Adrenal gland (tissue), 12 donors: ENCODE data around the gene TMPRSS4. TPM values are rescaled to one million over a fixed set of nuclear protein-coding genes. Genes with fewer than 3 reads are reported as not detected.

Experiments used
- DNase-seq, 7 donors: peaks; one replicate each; pipeline ENCODE4 v3.0.0-alpha.2; 2019 to 2020
- H3K27ac ChIP-seq, 5 donors: fragments of 200-600 bp; sonication (generic) in 4 of 5; 1 replicate in 3 of 5; 2 replicates in 2 of 5; pipeline versions ENCODE4 v1.5.1 to v1.8.0; 2016 to 2020; ENCODE audit warnings: mild to moderate bottlenecking in 1 of 5
- H3K27me3 ChIP-seq: fragments of 200-600 bp; 2 replicates; pipeline ENCODE4 v1.8.0; 2021
- H3K36me3 ChIP-seq, 2 donors: fragments of 200-600 bp; replicated peaks in 1 of 2; 1 replicate in 1 of 2; 2 replicates in 1 of 2; pipeline versions ENCODE4 v1.5.1 to v1.8.0; 2018 to 2022
- H3K4me1 ChIP-seq, 2 donors: fragments of 200-600 bp; replicated peaks in 1 of 2; 1 replicate in 1 of 2; 2 replicates in 1 of 2; pipeline versions ENCODE4 v1.5.1 to v1.8.0; 2018 to 2021
- H3K4me3 ChIP-seq, 4 donors: fragments of 200-600 bp; sonication (generic) in 3 of 4; one replicate each; pipeline ENCODE4 v1.5.1; 2016 to 2018
- H3K9me3 ChIP-seq, 3 donors: fragments of 200-600 bp; sonication (generic) in 1 of 3; replicated peaks in 1 of 3; 1 replicate in 2 of 3; 2 replicates in 1 of 3; pipeline versions ENCODE4 v1.5.1 to v1.8.0; 2016 to 2021
- CTCF ChIP-seq, 6 experiments: fragments of 450-650 bp in 4 of 6; fragments of 200-600 bp in 2 of 6; sonication (generic) in 1 of 6; IDR thresholded peaks; 1 replicate in 5 of 6; 2 replicates in 1 of 6; pipeline versions ENCODE4 v1.5.1 to v1.8.0; 2016 to 2021; ENCODE audit warnings: antibody characterized with exemption in 6 of 6, mild to moderate bottlenecking in 2 of 6, moderate library complexity in 1 of 6
- POLR2A ChIP-seq, 2 donors: fragments of 450-650 bp; IDR thresholded peaks; one replicate each; pipeline ENCODE4 v1.6.1; 2017; ENCODE audit warnings: antibody characterized with exemption in 2 of 2, mild to moderate bottlenecking in 2 of 2, moderate library complexity in 1 of 2
- WGBS, 4 donors: extraction: QIAGEN DNeasy Blood & Tissue Kit in 2 of 4; methylation state at CpG; one replicate each; pipeline versions ENCODE4 v1.1.5 to v1.1.7; 2013 to 2017; 5-methylcytosine and 5-hydroxymethylcytosine counted together
- intact Hi-C, 2 donors: fragments of 100-400 bp; cut with DNase I; formaldehyde crosslinking; loops; one replicate each; pipeline versions ENCODE4 v1.14.1 to v1.15.0; 2022 to 2023
- polyA plus RNA-seq, 3 donors: library from polyadenylated mRNA; stranded (reverse); fragments of 200-250 nt in 2 of 3; fragments of 350-450 nt in 1 of 3; fragmentation: Illumina TruSeq in 1 of 3; extraction: RNeasy Lipid Tissue Mini Kit (QIAGEN cat#74804) in 1 of 3; gene quantifications; one replicate each; pipeline ENCODE4 v1.2.3, GENCODE V29; 2013 to 2014
- total RNA-seq, 9 donors: library from RNA; depleted of rRNA in 4 of 9; stranded (reverse); fragments of >200 nt in 4 of 9; fragments of 120-200 nt in 1 of 9; fragmentation: NEBNext Ultra II Directional in 1 of 9; extraction: Animal tissue kit (Norgen Biotek cat#: 25700) in 1 of 9; gene quantifications; one replicate each; pipeline versions ENCODE4 v1.1.0 to v1.2.4, GENCODE V29; 2013 to 2023
- donor health status: healthy with polysubstance abuse.
- donor health status: Bipolar disorder and iron deficiency.
- donor health status: DM: yes; HTN: yes; CAD: no.
- donor health status: DM: no; HTN: no; CAD: no.
- donor health status: DM: no; HTN: no; CAD: no.
- donor health status: DM: yes; HTN: yes; CAD: no.

TMPRSS4 gene
- total and polyA plus RNA-seq, 12 donors, result 0.13 to 0.43 (median 0.27) TPM; not detected in 8

- no peak for TF ChIP-seq POLR2A (IDR thresholded peaks at IDR 0.05)
- no peak for TF ChIP-seq CTCF (IDR thresholded peaks at IDR 0.05)
- intact Hi-C loops, result no loop called here
- H3K36me3 ChIP-seq, result no peaks in the 10 kb centered on the region
- peaks cover 4 to 41% of the 10 kb centered on the region in 2 donors for H3K4me1 ChIP-seq
- peak overlapping the region in 1 of 5 donors; percentile 47 for H3K27ac ChIP-seq
- no peak for DNase-seq
- no peaks in the 10 kb centered on the region for H3K27me3 ChIP-seq
- H3K9me3 ChIP-seq, result no peaks in the 10 kb centered on the region
- H3K4me3 ChIP-seq, result no peak overlapping the region
Measured at GRCh38 chr11:118084656-118085055, 7.8 kb downstream of the TMPRSS4 start.

GRCh38 chr11:118086913-118087768, 10.3 kb downstream of the TMPRSS4 start, which contains the start of gene SMIM35:
SMIM35 (minus strand) TSS chr11:118086963; CDS start chr11:118086757, 206 bp downstream.
- Histone ChIP-seq H3K4me3 (no peak within 1 kb of the TSS), H3K36me3 (no peaks in the 10 kb centered on the region), H3K4me1 (peaks cover 4 to 41% of the 10 kb centered on the region in 2 donors), H3K27ac (peak within 1 kb of the TSS in 3 of 5 donors; percentile 30 to 52 (median 50)), H3K27me3 (no peaks in the 10 kb centered on the region), H3K9me3 (no peaks in the 10 kb centered on the region)
- intact Hi-C loops, result no loop called here
- WGBS, 4 donors, result 51 to 74% (median 64%) methylated on average over 3 to 5 of the region's 5 CpGs
- peak in 5 of 7 donors; percentile 20 to 62 (median 26) for DNase-seq
- TF ChIP-seq POLR2A (IDR thresholded peaks at IDR 0.05), result no peak
- TF ChIP-seq CTCF (IDR thresholded peaks at IDR 0.05), result no peak

GRCh38 chr11:118087931-118088330, 11.1 kb downstream of the TMPRSS4 start:
- Histone ChIP-seq H3K27me3 (no peaks in the 10 kb centered on the region), H3K27ac (peak overlapping the region in 2 of 5 donors; percentile 50 to 52), H3K4me1 (peaks cover under 1 to 37% of the 10 kb centered on the region in 2 donors), H3K4me3 (no peak overlapping the region), H3K36me3 (no peaks in the 10 kb centered on the region), H3K9me3 (no peaks in the 10 kb centered on the region)
- intact Hi-C loops, result no loop called here
- DNase-seq, result no peak
- WGBS, 4 donors, result 78 to 83% (median 82%) methylated on average over 6 of the region's 6 CpGs
- TF ChIP-seq CTCF (IDR thresholded peaks at IDR 0.05), result no peak
- TF ChIP-seq POLR2A (IDR thresholded peaks at IDR 0.05), result no peak

- Histone ChIP-seq H3K27ac (peak overlapping the region in 3 of 5 donors; percentile 17 to 74 (median 52)), H3K9me3 (no peaks in the 10 kb centered on the region), H3K4me1 (peaks cover 0 to 31% of the 10 kb centered on the region in 2 donors), H3K4me3 (no peak overlapping the region), H3K27me3 (no peaks in the 10 kb centered on the region), H3K36me3 (no peaks in the 10 kb centered on the region)
- TF ChIP-seq POLR2A (IDR thresholded peaks at IDR 0.05) (no peak), CTCF (IDR thresholded peaks at IDR 0.05) (no peak)
- intact Hi-C loops, result no loop called here
- 33 to 54% (median 36%) methylated on average over 4 of the region's 4 CpGs for WGBS, 4 donors
- peak; percentile 18 to 83 (median 61) for DNase-seq
Measured at GRCh38 chr11:118088531-118088930, 11.7 kb downstream of the TMPRSS4 start.
